KMS-11 (cell line): ENCODE data around the gene KLHL11.

Experiments
- H2AFZ ChIP-seq: fragments of 200-600 bp; sonication (generic); 2 replicates; pipeline ENCODE4 v1.6.1; 2016; ENCODE audit warnings: antibody characterized with exemption, mixed run types, low read depth
- H3K27ac ChIP-seq: fragments of 200-600 bp; sonication (generic); 2 replicates; pipeline ENCODE4 v1.6.1; 2016; ENCODE audit warnings: mild to moderate bottlenecking, mixed run types
- H3K27me3 ChIP-seq: fragments of 200-600 bp; sonication (generic); 2 replicates; pipeline ENCODE4 v1.6.1; 2017; ENCODE audit warnings: mild to moderate bottlenecking, low read depth, mixed run types, moderate library complexity; ENCODE audit not compliant: insufficient read depth
- H3K36me3 ChIP-seq: fragments of 200-600 bp; sonication (generic); 2 replicates; pipeline ENCODE4 v1.6.1; 2017; ENCODE audit warnings: mild to moderate bottlenecking, mixed run types; ENCODE audit not compliant: insufficient read depth
- H3K4me1 ChIP-seq: fragments of 200-600 bp; sonication (generic); 2 replicates; pipeline ENCODE4 v1.6.1; 2016; ENCODE audit warnings: mild to moderate bottlenecking, low read depth, mixed run types; ENCODE audit not compliant: poor library complexity, severe bottlenecking
- H3K4me2 ChIP-seq: fragments of 200-600 bp; sonication (generic); 2 replicates; pipeline ENCODE4 v1.7.0; 2016; ENCODE audit warnings: mild to moderate bottlenecking, mixed run types
- H3K4me3 ChIP-seq: fragments of 200-600 bp; sonication (generic); IDR thresholded peaks from 2 replicates; pipeline ENCODE4 v1.6.1; 2017; ENCODE audit warnings: low read depth, low read length, mixed read lengths; ENCODE audit not compliant: insufficient read depth
- H3K79me2 ChIP-seq: fragments of 200-600 bp; sonication (generic); 2 replicates; pipeline ENCODE4 v1.6.1; 2016; ENCODE audit warnings: low read depth, mixed run types; ENCODE audit not compliant: insufficient read depth
- H3K9ac ChIP-seq: fragments of 200-600 bp; sonication (generic); 2 replicates; pipeline ENCODE4 v1.6.1; 2016; ENCODE audit warnings: mild to moderate bottlenecking, mixed run types
- H4K20me1 ChIP-seq: fragments of 200-600 bp; sonication (generic); 2 replicates; pipeline ENCODE4 v1.6.1; 2016; ENCODE audit warnings: mild to moderate bottlenecking, mixed run types; ENCODE audit not compliant: insufficient read depth
- CTCF ChIP-seq: fragments of 200-600 bp; sonication (generic); conservative IDR thresholded peaks from 2 replicates; pipeline ENCODE4 v1.6.1; 2017; ENCODE audit warnings: low read depth, mild to moderate bottlenecking, antibody characterized with exemption, low read length, moderate library complexity, mixed read lengths

The KLHL11 gene

GRCh38 chr17:41893384-41893783, 28.2 kb upstream of the KLHL11 start:
- Histone ChIP-seq H3K27ac (no peak overlapping the region), H4K20me1 (no peaks in the 10 kb centered on the region)
- no peak for TF ChIP-seq CTCF

GRCh38 chr17:41892021-41892376, 26.8 kb upstream of the KLHL11 start:
- no peaks in the 10 kb centered on the region for H3K4me1 ChIP-seq
- TF ChIP-seq CTCF = no peak
- no peak overlapping the region for H3K4me3 ChIP-seq
- H3K4me2 ChIP-seq = no peak overlapping the region
- no peaks in the 10 kb centered on the region for H3K27me3 ChIP-seq
- H3K79me2 ChIP-seq = no peaks in the 10 kb centered on the region
- H3K27ac ChIP-seq = no peak overlapping the region
- no peak overlapping the region for H2AFZ ChIP-seq
- H3K36me3 ChIP-seq = peaks cover 19% of the 10 kb centered on the region
- no peak overlapping the region for H3K9ac ChIP-seq
- no peaks in the 10 kb centered on the region for H4K20me1 ChIP-seq

More at GRCh38 chr17:41893384-41893783, 28.2 kb upstream of the KLHL11 start:
- H2AFZ ChIP-seq = no peak overlapping the region
- H3K9ac ChIP-seq = no peak overlapping the region
- H3K79me2 ChIP-seq = no peaks in the 10 kb centered on the region
- H3K36me3 ChIP-seq = peaks cover 23% of the 10 kb centered on the region; the same call in 1 of the 2 replicates
- H3K4me3 ChIP-seq = no peak overlapping the region
- H3K4me1 ChIP-seq = no peaks in the 10 kb centered on the region
- no peak overlapping the region for H3K4me2 ChIP-seq
- H3K27me3 ChIP-seq = no peaks in the 10 kb centered on the region

- Histone ChIP-seq H3K4me3 (no peak overlapping the region), H3K9ac (no peak overlapping the region), H3K4me2 (no peak overlapping the region), H3K36me3 (peaks cover 24% of the 10 kb centered on the region), H3K79me2 (no peaks in the 10 kb centered on the region), H2AFZ (no peak overlapping the region), H3K27ac (no peak overlapping the region), H3K27me3 (no peaks in the 10 kb centered on the region), H3K4me1 (no peaks in the 10 kb centered on the region), H4K20me1 (no peaks in the 10 kb centered on the region)
- no peak for TF ChIP-seq CTCF
Measured at GRCh38 chr17:41891135-41892020, 26.2 kb upstream of the KLHL11 start.

- Histone ChIP-seq H2AFZ (no peak overlapping the region), H3K27me3 (no peaks in the 10 kb centered on the region), H3K9ac (no peak overlapping the region), H4K20me1 (no peaks in the 10 kb centered on the region), H3K79me2 (no peaks in the 10 kb centered on the region), H3K4me3 (no peak overlapping the region), H3K27ac (no peak overlapping the region), H3K36me3 (peaks cover 33% of the 10 kb centered on the region), H3K4me2 (no peak overlapping the region), H3K4me1 (no peaks in the 10 kb centered on the region)
- TF ChIP-seq CTCF = no peak
Measured at GRCh38 chr17:41888332-41888965, 23.2 kb upstream of the KLHL11 start.
